Measurements from ENCODE around the gene ANGPTL1.
A peak's percentile ranks its signal among the peaks of the same experiment; 100 is the strongest.

ANGPTL1 gene

GRCh38 chr1:178870944-178871343, at the start of gene ANGPTL1:
TSS of gene ANGPTL1 (minus strand) at chr1:178871077. CDS start at chr1:178865776, 5,301 bp downstream.
- intact Hi-C loops (cut with DNase I), result no loop called here

GRCh38 chr1:178919581-178919980, 48.7 kb upstream of the ANGPTL1 start:
- no peak for DNase-seq
- intact Hi-C loops (cut with DNase I), result no loop called here

More at GRCh38 chr1:178870944-178871343, at the start of gene ANGPTL1:
- peak in 7 of 42 donors; percentile 5 to 42 (median 12) for DNase-seq

GRCh38 chr1:178918955-178919354, 48.1 kb upstream of the ANGPTL1 start:
- DNase-seq, result no peak
- intact Hi-C loops (cut with DNase I), result no loop called here

- intact Hi-C loops (cut with DNase I), result no loop called here
- DNase-seq, result no peak
Observed at GRCh38 chr1:178918308-178918707, 47.4 kb upstream of the ANGPTL1 start.

GRCh38 chr1:178916448-178917174, 45.7 kb upstream of the ANGPTL1 start:
- intact Hi-C loops (cut with DNase I), result no loop called here
- no peak for DNase-seq

- intact Hi-C loops (cut with DNase I), result no loop called here
- no peak for DNase-seq
Observed at GRCh38 chr1:178912597-178912996, 41.7 kb upstream of the ANGPTL1 start.

GRCh38 chr1:178910023-178910422, 39.1 kb upstream of the ANGPTL1 start:
- no peak for DNase-seq
- intact Hi-C loops (cut with DNase I), result no loop called here

- DNase-seq, result no peak
- intact Hi-C loops (cut with DNase I), result no loop called here
Observed at GRCh38 chr1:178908358-178908757, 37.5 kb upstream of the ANGPTL1 start.

GRCh38 chr1:178901482-178902125, 30.7 kb upstream of the ANGPTL1 start:
- no peak for DNase-seq
- intact Hi-C loops (cut with DNase I), result no loop called here

GRCh38 chr1:178899402-178899801, 28.5 kb upstream of the ANGPTL1 start:
- DNase-seq, result no peak

GRCh38 chr1:178898401-178898800, 27.5 kb upstream of the ANGPTL1 start:
- intact Hi-C loops (cut with DNase I), result no loop called here
- no peak for DNase-seq

More at GRCh38 chr1:178899402-178899801, 28.5 kb upstream of the ANGPTL1 start:
- intact Hi-C loops (cut with DNase I), result no loop called here

- intact Hi-C loops (cut with DNase I), result no loop called here
- DNase-seq, result no peak
Observed at GRCh38 chr1:178895928-178896327, 25.1 kb upstream of the ANGPTL1 start.

- intact Hi-C loops (cut with DNase I), result no loop called here
- DNase-seq, result no peak
Observed at GRCh38 chr1:178886551-178886950, 15.7 kb upstream of the ANGPTL1 start.

GRCh38 chr1:178885869-178886268, 15.0 kb upstream of the ANGPTL1 start:
- DNase-seq, result peak in 3 of 42 donors; percentile 2 to 39 (median 28)
- intact Hi-C loops (cut with DNase I), result no loop called here

GRCh38 chr1:178881950-178882349, 11.1 kb upstream of the ANGPTL1 start:
- intact Hi-C loops (cut with DNase I), result no loop called here
- no peak for DNase-seq

GRCh38 chr1:178877896-178878295, 7.0 kb upstream of the ANGPTL1 start:
- DNase-seq, result no peak
- intact Hi-C loops (cut with DNase I), result no loop called here

- intact Hi-C loops (cut with DNase I), result no loop called here
- DNase-seq, result no peak
Observed at GRCh38 chr1:178875936-178876335, 5.1 kb upstream of the ANGPTL1 start.

- intact Hi-C loops (cut with DNase I), result no loop called here
- DNase-seq, result no peak
Observed at GRCh38 chr1:178874966-178875365, 4.1 kb upstream of the ANGPTL1 start.

GRCh38 chr1:178871551-178872320, 859 bp upstream of the ANGPTL1 start:
- intact Hi-C loops (cut with DNase I), result no loop called here
- no peak for DNase-seq

GRCh38 chr1:178870221-178870620, 656 bp downstream of the ANGPTL1 start:
- intact Hi-C loops (cut with DNase I), result no loop called here
- DNase-seq, result no peak
